IMR-90 (cell line): ENCODE results near the gene DPYD. TPM values are rescaled to one million over a fixed set of nuclear protein-coding genes. Genes with fewer than 3 reads are reported as not detected.

Experiments used
- ATAC-seq: fragments of 200-7000 bp; cut with Tn5 transposase; 2 replicates; pipeline ENCODE4 v1.9.1; 2020; ENCODE audit warnings: low read depth, mild to moderate bottlenecking, moderate library complexity
- BruUV-seq: library from RNA; stranded (reverse); fragments of 400-500 nt; replicated peaks from 2 replicates; lab custom pipeline; 2021; lab: Mats Ljungman, UMichigan
- CTCF ChIA-PET: fragments of 300-600 bp; formaldehyde crosslinking; extraction: SDS; loops from one replicate; lab custom pipeline; 2021; ENCODE audit warnings: antibody characterized with exemption; lab: Yijun Ruan, JAX
- POLR2A ChIA-PET: fragments of 300-600 bp; sonication (Branson Sonifier 250); formaldehyde crosslinking; loops from one replicate; lab custom pipeline; 2022; ENCODE audit warnings: antibody characterized with exemption; ENCODE audit not compliant: unreplicated experiment; lab: Charles Lee
- DNase-seq: peaks from one replicate; pipeline ENCODE4 v3.0.0; 2013
- H2AFZ ChIP-seq: replicated peaks from 2 replicates; pipeline ENCODE3; 2013; ENCODE audit warnings: low read length, mild to moderate bottlenecking; ENCODE audit not compliant: poor library complexity
- H2AK5ac ChIP-seq: 2 replicates; pipeline ENCODE4 v1.6.1; 2013; ENCODE audit warnings: low read depth, low read length, inconsistent platforms
- H2AK9ac ChIP-seq: replicated peaks from 2 replicates; pipeline ENCODE3; 2013; ENCODE audit warnings: mild to moderate bottlenecking, low read depth, low read length, moderate library complexity; ENCODE audit not compliant: poor library complexity
- H2BK120ac ChIP-seq: 2 replicates; pipeline ENCODE4 v1.6.1; 2013; ENCODE audit warnings: low read depth, low read length, inconsistent platforms
- H2BK15ac ChIP-seq: 3 replicates; pipeline ENCODE4 v1.6.1; 2013; ENCODE audit warnings: low read depth, low read length, inconsistent platforms
- H2BK20ac ChIP-seq: 2 replicates; pipeline ENCODE4 v1.6.1; 2013; ENCODE audit warnings: low read depth, mild to moderate bottlenecking, inconsistent platforms, low read length, moderate library complexity
- H2BK5ac ChIP-seq: 2 replicates; pipeline ENCODE4 v1.6.1; 2013; ENCODE audit warnings: mild to moderate bottlenecking, low read depth, low read length, inconsistent platforms; ENCODE audit not compliant: poor library complexity, severe bottlenecking
- H3K14ac ChIP-seq: replicated peaks from 2 replicates; pipeline ENCODE4 v1.6.1; 2013; ENCODE audit warnings: low read depth, low read length, inconsistent platforms
- H3K18ac ChIP-seq: 2 replicates; pipeline ENCODE4 v1.6.1; 2013; ENCODE audit warnings: low read depth, low read length, control low read depth
- H3K23ac ChIP-seq: 2 replicates; pipeline ENCODE4 v1.6.1; 2013; ENCODE audit warnings: low read depth, low read length, inconsistent platforms
- H3K27ac ChIP-seq: 2 replicates; pipeline ENCODE4 v1.5.1; 2013; ENCODE audit warnings: mild to moderate bottlenecking, control low read depth, low read length; ENCODE audit not compliant: insufficient read depth
- H3K27me3 ChIP-seq: 2 replicates; pipeline ENCODE4 v1.6.1; 2013; ENCODE audit warnings: low read length; ENCODE audit not compliant: control insufficient read depth, insufficient read depth
- H3K36me3 ChIP-seq: 2 replicates; pipeline ENCODE4 v1.6.1; 2013; ENCODE audit warnings: low read length, mixed read lengths; ENCODE audit not compliant: control insufficient read depth, insufficient read depth
- H3K4ac ChIP-seq: 2 replicates; pipeline ENCODE4 v1.6.1; 2013; ENCODE audit warnings: low read depth, low read length, inconsistent platforms
- H3K4me1 ChIP-seq: 2 replicates; pipeline ENCODE4 v1.6.1; 2013; ENCODE audit warnings: low read length, mixed read lengths; ENCODE audit not compliant: control insufficient read depth, insufficient read depth
- H3K4me2 ChIP-seq: 2 replicates; pipeline ENCODE4 v1.6.1; 2013; ENCODE audit warnings: low read depth, mild to moderate bottlenecking, control low read depth, low read length, moderate library complexity
- H3K4me3 ChIP-seq: 2 replicates; pipeline ENCODE4 v1.5.1; 2013; ENCODE audit warnings: low read depth, mild to moderate bottlenecking, control low read depth, low read length, moderate library complexity; ENCODE audit not compliant: insufficient read depth
- H3K56ac ChIP-seq: 2 replicates; pipeline ENCODE4 v1.6.1; 2013; ENCODE audit warnings: low read length, inconsistent platforms; ENCODE audit not compliant: insufficient read depth; ENCODE audit errors: extremely low read depth
- H3K79me1 ChIP-seq, 2 experiments: 2 replicates each; pipeline ENCODE4 v1.6.1; 2013; ENCODE audit warnings: low read length in 2 of 2, inconsistent platforms in 1 of 2, low read depth in 1 of 2
- H3K9ac ChIP-seq: 2 replicates; pipeline ENCODE4 v1.6.1; 2013; ENCODE audit warnings: low read depth, low read length, control low read depth
- H3K9me1 ChIP-seq: 2 replicates; pipeline ENCODE4 v1.6.1; 2013; ENCODE audit warnings: low read length, inconsistent platforms; ENCODE audit not compliant: insufficient read depth
- H3K9me3 ChIP-seq: 2 replicates; pipeline ENCODE4 v1.6.1; 2013; ENCODE audit warnings: low read length; ENCODE audit not compliant: control insufficient read depth, insufficient read depth
- H4K20me1 ChIP-seq: 2 replicates; pipeline ENCODE4 v1.6.1; 2013; ENCODE audit warnings: low read length, inconsistent platforms; ENCODE audit not compliant: insufficient read depth
- H4K5ac ChIP-seq: 2 replicates; pipeline ENCODE4 v1.6.1; 2013; ENCODE audit warnings: mild to moderate bottlenecking, low read depth, low read length, control low read depth
- H4K8ac ChIP-seq, 2 experiments: 2 replicates each; pipeline ENCODE4 v1.6.1; 2013; ENCODE audit warnings: low read depth in 2 of 2, low read length in 2 of 2, control low read depth in 1 of 2, inconsistent platforms in 1 of 2
- H4K91ac ChIP-seq: 2 replicates; pipeline ENCODE4 v1.6.1; 2013; ENCODE audit warnings: low read depth, low read length, inconsistent platforms; ENCODE audit not compliant: insufficient read depth
- CTCF ChIP-seq: conservative IDR thresholded peaks from 2 replicates; pipeline ENCODE4 v1.5.1; 2012; ENCODE audit warnings: mild to moderate bottlenecking, low read depth, low read length, improper control_type of control experiment
- MAFK ChIP-seq: IDR thresholded peaks from 2 replicates; pipeline ENCODE4 v1.6.1; 2012; ENCODE audit warnings: low read depth, low read length, improper control_type of control experiment
- MAZ ChIP-seq: IDR thresholded peaks from 2 replicates; pipeline ENCODE4 v1.6.1; 2012; ENCODE audit warnings: low read depth, mild to moderate bottlenecking, low read length, improper control_type of control experiment, moderate library complexity, borderline replicate concordance
- NFE2L2 ChIP-seq: fragments of 150-350 bp; IDR thresholded peaks from 2 replicates; pipeline ENCODE4 v1.6.1; 2016; ENCODE audit warnings: low read depth, mild to moderate bottlenecking, low read length
- RAD21 ChIP-seq: IDR thresholded peaks from 2 replicates; pipeline ENCODE4 v1.6.1; 2012; ENCODE audit warnings: low read length, improper control_type of control experiment
- SMC3 ChIP-seq: fragments of 150-350 bp; IDR thresholded peaks from 2 replicates; pipeline ENCODE4 v1.6.1; 2016; ENCODE audit warnings: low read depth, mild to moderate bottlenecking, antibody characterized with exemption, low read length, moderate library complexity
- USF2 ChIP-seq: fragments of 150-350 bp; IDR thresholded peaks from 2 replicates; pipeline ENCODE4 v1.6.1; 2017; ENCODE audit warnings: mild to moderate bottlenecking, antibody characterized with exemption, low read length, low read depth
- WGBS, 2 experiments: methylation state at CpG; one replicate each; pipeline versions ENCODE4 v1.1.5 to v1.1.7; 2013; ENCODE audit warnings: missing lambda C conversion rate in 2 of 2; ENCODE audit not compliant: insufficient read length in 1 of 2; ENCODE audit errors: extremely low coverage in 2 of 2; 5-methylcytosine and 5-hydroxymethylcytosine counted together
- dilution Hi-C: fragments of 300-500 bp; cut with HindIII; formaldehyde crosslinking; loops from one replicate; pipeline ENCODE4 v1.14.3; 2018; ENCODE audit warnings: low sequenced_read_pairs; ENCODE audit not compliant: unreplicated experiment
- in situ Hi-C: fragments of 300-500 bp; cut with MboI; formaldehyde crosslinking; loops from 3 replicates; pipeline ENCODE4 v1.14.3; 2019; ENCODE audit warnings: low sequenced_read_pairs, inconsistent platforms, mixed read lengths
- intact Hi-C: fragments of 100-400 bp; cut with micrococcal nuclease; formaldehyde crosslinking; loops from 2 replicates; pipeline ENCODE4 v1.10.0; 2022
- polyA plus RNA-seq, 3 experiments: library from polyadenylated mRNA; depleted of rRNA; stranded (reverse); fragments of >200 nt; gene quantifications; 2 replicates each; pipeline ENCODE4 v1.2.3, GENCODE V29; 2012; ENCODE audit warnings: low replicate concordance in 1 of 3
- total RNA-seq: library from RNA; depleted of rRNA; stranded (reverse); fragments of >200 nt; gene quantifications from 2 replicates; pipeline ENCODE4 v1.2.3, GENCODE V29; 2012

DPYD gene
- total and polyA plus RNA-seq, 2 of the 4 experiments (the other 2 are of a cell fraction), result 9.3 to 47.3 TPM

- H4K20me1 ChIP-seq, result no peaks in the 10 kb centered on the region
- no peak overlapping the region for H3K4me3 ChIP-seq
- ChIA-PET POLR2A (no interaction called here), CTCF (no interaction called here)
- H4K5ac ChIP-seq, result no peak overlapping the region
- no peak overlapping the region for H2BK5ac ChIP-seq
- H3K4ac ChIP-seq, result no peak overlapping the region
- no peak overlapping the region for H3K56ac ChIP-seq
- H3K4me2 ChIP-seq, result no peak overlapping the region
- no peak overlapping the region for H2BK15ac ChIP-seq
- BruUV-seq, result no TSS peak
- no peak overlapping the region for H3K23ac ChIP-seq
- no peaks in the 10 kb centered on the region for H3K4me1 ChIP-seq
- no peak overlapping the region for H4K8ac ChIP-seq
- H3K27ac ChIP-seq, result no peak overlapping the region
- H3K9ac ChIP-seq, result no peak overlapping the region
- no peaks in the 10 kb centered on the region for H3K9me3 ChIP-seq
- intact Hi-C loops (no loop called here), in situ Hi-C loops (no loop called here), dilution Hi-C loops (no loop called here)
- H2AK5ac ChIP-seq, result no peak overlapping the region
- H2BK20ac ChIP-seq, result no peak overlapping the region
- H4K91ac ChIP-seq, result no peak overlapping the region
- WGBS, 2 experiments, result no CpG with 5 or more reads among the region's 3 CpGs
- peaks cover 0 to 2% of the 10 kb centered on the region in 2 experiments; a peak in 2 of 4 replicates for H3K79me1 ChIP-seq
- no peaks in the 10 kb centered on the region for H3K36me3 ChIP-seq
- H3K18ac ChIP-seq, result no peak overlapping the region
- no peak overlapping the region for H2AK9ac ChIP-seq
- TF ChIP-seq CTCF, result no peak
- no peak for TF ChIP-seq SMC3
- TF ChIP-seq NFE2L2, result no peak
- TF ChIP-seq RAD21, result no peak
- no peak for TF ChIP-seq USF2
- TF ChIP-seq MAZ, result no peak
- no peak for TF ChIP-seq MAFK
- H3K14ac ChIP-seq, result 0 out of 2 replicates have a peak overlapping the region, but pooled peaks have one; percentile 32
- no peaks in the 10 kb centered on the region for H3K27me3 ChIP-seq
- DNase-seq, result no peak
- H2BK120ac ChIP-seq, result no peak overlapping the region
- no peaks in the 10 kb centered on the region for H3K9me1 ChIP-seq
- no peak for ATAC-seq
- no peak overlapping the region for H2AFZ ChIP-seq
These were observed 92.9 kb downstream of the DPYD start for GRCh38 chr1:97827887-97828286.
